ENCODE data around the gene N4BP2.
"Not testable (repeated sequence)": the region's sequence is repeated elsewhere in the genome, so short reads cannot be mapped to it uniquely, and the experiment has no call there.

Gene N4BP2

DNA sequence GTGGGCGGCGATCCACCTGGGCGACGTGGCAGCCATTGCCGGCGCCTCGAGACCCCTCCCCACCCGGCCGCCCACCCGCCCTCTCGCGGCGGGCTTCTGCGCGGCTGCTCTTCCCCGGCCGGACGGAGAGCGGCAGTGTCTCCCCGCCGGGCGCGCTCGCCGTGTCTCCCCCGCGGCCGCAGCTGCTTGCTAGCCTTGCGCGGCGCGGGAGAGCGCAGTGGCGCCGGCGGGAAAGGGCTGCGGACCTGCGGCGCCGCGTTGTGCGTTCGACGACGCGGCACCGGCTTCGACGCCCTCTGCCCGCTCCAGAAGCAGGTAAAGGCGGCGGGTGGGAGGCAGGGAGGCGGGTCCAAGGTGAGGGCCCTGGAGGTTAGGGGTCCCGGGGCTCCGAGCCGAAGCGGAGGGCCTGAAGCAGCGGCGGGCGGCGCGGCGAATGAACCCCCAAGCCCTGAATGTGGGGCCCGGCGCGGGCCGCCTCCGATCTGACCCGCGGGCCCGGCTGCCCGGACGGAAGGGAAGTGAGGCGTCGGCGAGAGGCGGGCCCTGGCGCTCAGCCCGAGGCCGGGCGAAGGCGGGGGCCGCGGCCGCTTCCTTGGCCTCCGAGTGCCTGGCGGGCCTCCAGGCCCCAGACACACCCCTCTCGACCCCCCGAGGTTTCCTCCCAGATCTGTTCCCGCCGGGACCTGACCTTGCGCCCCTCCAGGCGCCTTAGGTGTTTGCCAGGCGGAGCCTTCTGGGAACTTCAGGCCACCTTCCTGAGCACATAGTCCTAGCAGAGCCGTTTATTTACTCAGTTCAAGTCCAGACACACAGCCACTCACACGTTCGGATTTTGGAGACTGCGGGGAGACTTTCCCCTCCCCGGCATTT, at the start of gene N4BP2:
N4BP2 (plus strand) TSS at position 135 of the 870 bp plus-strand sequence. CDS start 40,491 bp downstream, outside the sequence.
- DNase-seq = peak; percentile 49 to 77

GRCh38 chr4:40016007-40016406, 40.6 kb upstream of the N4BP2 start:
- DNase-seq = no peak

DNA sequence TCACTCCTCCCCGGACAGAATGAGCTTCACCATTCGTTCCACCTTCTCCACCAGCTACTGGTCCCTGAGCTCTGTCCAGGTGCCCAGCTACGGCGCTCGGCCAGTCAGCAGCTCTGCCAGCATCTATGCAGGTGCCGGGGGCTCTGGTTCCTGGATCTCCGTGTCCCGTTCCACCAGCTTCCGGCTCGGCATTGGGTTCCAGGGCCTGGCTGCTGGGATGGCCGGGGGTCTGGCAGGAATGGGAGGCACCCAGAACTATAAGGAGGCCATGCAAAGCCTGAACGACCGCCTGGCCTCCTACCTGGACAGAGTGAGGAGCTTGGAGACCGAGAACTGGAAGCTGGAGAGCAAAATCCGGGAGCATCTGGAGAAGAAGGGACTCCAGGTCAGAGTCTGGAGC, 36.4 kb upstream of the N4BP2 start:
- no peak for DNase-seq

DNA sequence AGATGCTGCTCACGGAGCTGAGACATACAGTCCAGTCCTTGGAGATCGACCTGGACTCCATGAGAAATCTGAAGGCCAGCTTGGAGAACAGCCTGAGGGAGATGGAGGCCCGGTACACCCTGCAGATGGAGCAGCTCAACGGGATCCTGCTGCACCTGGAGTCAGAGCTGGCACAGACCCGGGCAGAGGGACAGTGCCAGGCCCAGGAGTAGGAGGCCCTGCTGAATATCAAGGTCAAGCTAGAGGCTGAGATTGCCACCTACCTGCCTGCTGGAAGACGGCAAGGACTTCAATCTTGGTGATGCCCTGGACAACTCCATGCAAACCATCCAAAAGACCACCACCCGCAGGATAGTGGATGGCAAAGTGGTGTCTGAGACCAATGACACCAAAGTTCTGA, 35.5 kb upstream of the N4BP2 start:
- DNase-seq = not testable (repeated sequence)

DNA sequence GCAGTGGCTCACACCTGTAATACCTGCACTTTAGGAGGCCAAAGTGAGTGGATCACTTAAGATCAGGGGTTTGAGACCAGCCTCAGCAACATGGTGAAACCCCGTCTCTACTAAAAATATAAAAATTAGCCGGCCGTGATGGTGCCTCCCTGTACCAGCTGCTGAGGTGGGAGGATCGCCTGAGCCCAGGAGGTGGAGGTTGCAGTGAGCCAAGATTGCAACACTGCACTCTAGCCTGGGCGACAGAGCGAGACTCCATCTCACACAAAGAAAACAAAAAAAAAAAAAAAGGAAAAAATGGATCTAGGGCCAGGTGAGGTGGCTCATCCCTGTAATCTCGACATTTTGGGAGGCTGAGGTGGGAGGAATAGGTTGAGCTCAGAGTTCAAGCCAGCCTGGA, 32.6 kb upstream of the N4BP2 start:
- DNase-seq = not testable (repeated sequence)

DNA sequence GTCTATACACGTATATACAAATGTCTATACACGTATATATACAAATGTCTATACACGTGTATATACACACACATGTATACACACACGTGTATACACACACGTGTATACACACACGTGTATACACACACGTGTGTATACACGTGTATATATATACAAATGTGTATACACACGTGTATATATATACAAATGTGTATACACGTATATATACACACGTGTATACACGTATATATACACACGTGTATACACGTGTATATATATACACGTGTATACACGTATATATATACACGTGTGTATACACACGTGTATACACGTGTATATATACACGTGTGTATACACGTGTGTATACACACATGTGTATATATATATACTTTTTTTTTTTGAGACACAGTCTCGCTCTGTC, 23.9 kb upstream of the N4BP2 start:
- DNase-seq = no peak

GRCh38 chr4:40033613-40034012, 23.0 kb upstream of the N4BP2 start:
- DNase-seq = no peak

- DNase-seq = no peak
Measured at GRCh38 chr4:40038977-40039376, 17.7 kb upstream of the N4BP2 start.

DNA sequence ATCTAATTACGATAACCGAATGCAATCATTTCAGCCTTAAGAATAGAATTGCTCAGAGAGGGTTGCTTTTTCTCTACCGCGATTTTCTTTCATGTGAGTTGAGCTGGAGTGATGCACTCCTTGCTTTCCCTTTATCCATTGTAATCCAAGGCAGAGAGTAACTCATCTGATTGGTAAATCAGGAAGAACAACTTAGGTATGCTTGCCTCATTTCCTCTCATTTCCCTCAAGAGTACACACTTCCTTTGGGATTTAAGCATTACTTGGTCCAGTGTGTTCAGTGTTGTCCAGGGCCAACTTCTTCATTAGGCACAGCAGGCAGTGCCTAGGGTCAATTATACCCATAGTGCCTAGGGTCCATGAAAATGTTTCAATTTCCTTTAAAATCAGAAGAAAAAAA, 15.7 kb upstream of the N4BP2 start:
- no peak for DNase-seq

DNA sequence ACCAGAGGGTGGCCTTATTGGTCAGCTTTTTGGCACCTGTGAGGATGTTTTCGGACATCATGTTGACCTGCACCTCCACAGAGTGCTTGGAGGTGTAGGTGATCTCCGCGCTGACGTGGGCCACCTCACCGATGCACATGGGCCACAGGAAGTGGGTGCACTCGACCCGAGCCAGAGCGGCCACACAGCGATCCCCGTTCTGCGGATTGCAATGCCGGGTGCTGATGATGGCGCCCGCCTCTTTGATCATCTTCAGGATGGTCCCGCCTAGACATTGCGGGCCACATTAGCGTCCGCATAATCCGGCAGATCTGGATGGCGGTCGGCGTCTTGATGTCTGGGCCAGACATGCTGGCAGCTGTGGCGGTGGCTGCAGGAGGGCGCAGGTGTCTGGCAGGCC, 12.9 kb upstream of the N4BP2 start:
- DNase-seq = no peak

DNA sequence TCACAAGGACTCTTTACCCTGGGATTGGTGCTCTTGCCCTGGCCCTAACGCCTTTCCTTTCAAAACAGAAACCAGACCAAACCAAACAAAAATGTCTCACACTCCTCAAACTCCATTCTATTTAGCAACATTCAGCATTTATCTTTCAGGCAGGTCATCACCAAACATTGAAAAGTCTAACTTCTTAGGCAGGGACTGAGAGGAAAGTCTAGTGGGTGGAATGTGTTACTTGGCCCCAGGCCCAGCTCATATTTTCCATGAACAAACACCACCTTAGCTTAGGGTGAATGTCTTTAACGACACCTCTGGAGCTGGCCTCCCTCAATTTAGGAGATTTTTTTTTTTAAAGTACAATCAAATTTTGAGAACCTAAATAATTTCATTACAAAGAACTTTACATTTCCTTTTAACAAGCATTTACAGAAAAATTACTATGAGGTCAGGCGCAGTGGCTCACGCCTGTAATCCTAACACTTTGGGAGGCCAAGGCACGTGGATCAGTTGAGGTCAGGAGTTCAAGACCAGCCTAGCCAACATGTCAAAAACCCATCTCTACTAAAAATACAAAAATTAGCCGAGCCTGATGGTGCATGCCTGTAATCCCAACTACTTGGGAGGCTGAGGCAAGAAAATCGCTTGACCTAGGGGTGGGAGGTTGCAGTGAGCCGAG, 10.2 kb upstream of the N4BP2 start:
- DNase-seq = no peak

GRCh38 chr4:40053161-40053560, 3.5 kb upstream of the N4BP2 start:
- no peak for DNase-seq

GRCh38 chr4:40055511-40055862, 1.2 kb upstream of the N4BP2 start:
- DNase-seq = no peak

DNA sequence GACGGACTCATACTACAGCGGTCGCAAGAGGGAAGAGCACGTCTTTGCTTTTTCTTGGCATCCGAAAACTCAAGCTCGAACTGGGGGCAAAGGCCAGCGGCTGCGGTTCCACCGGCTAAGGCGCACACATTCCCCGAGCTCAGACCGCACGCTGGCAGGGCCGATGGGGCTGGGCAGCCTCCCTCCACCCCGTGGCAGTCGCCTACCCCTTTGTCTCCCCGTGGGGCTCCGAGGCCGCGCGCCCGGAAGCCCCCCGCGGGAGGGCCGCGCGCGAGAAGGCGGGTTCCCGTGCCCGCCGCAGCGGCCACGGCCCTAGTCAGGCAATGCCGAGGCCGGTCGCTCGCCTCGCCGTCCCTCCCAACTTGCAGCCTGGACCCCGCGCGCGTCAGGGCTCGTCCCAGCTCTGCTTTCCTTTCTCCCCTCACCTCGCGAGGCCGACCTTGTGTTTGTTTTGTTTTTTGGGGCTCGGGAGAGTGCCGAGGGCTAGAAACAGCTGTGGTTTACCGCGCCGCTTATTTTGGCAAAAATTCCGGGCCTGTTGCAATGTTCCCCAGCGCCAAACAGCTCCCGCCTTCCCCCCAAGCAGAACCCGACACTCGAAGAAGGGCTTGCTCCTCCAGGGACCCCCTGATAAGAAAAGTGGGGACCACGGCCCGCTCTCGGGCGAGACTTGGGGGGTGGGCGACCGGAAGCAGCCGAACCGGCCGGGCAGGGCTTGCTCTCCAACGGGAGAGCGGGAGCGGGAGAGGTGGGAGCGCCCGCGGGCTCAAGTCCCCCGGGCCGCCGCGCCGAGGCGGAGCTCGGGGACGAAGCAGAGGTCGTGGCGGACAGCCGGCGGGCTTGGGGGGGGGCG, 561 bp upstream of the N4BP2 start:
- peak; percentile 8 to 12 for DNase-seq

GRCh38 chr4:40057586-40058091, 989 bp downstream of the N4BP2 start:
- peak; percentile 28 to 29 for DNase-seq

DNA sequence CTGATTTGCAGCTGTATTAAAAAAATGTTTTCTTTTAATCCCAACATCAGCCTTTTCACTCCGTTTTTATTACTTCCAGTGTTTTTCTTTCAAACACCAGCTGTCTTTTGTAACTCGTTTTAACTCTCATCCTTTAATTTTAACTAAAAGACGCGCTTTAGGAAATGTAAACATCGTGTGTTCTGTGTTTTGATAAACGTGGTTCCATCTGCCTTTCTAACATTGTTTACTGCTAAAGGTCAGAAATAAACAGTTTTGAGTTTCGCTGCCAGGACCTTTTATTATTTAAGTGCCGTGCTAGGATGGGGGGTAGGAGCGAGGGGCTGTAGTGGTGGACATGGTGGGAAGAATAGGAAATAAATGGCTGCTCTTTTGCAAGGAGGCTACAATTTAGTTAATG, 1.5 kb downstream of the N4BP2 start:
- no peak for DNase-seq

- DNase-seq = no peak
Measured at GRCh38 chr4:40058854-40059253, 2.2 kb downstream of the N4BP2 start.

DNA sequence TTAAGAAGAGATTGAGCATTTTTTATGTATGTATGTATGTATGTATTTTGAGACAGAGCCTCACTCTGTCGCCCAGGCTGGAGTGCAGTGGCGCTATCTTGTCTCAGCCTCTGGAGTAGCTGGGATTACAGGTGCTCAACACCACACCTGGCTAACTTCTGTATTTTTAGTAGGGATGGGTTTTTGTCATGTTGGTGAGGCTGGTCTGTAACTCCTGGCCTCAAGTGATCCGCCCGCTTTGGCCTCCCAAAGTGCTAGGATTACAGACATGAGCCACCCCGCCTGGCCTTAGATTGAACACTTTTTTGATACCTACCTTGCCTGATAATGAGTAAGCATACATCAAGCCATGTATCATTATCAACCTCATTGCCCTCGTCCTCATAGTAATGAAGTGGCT, 2.7 kb downstream of the N4BP2 start:
- no peak for DNase-seq

- DNase-seq = no peak
Measured at GRCh38 chr4:40065010-40065409, 8.4 kb downstream of the N4BP2 start.

DNA sequence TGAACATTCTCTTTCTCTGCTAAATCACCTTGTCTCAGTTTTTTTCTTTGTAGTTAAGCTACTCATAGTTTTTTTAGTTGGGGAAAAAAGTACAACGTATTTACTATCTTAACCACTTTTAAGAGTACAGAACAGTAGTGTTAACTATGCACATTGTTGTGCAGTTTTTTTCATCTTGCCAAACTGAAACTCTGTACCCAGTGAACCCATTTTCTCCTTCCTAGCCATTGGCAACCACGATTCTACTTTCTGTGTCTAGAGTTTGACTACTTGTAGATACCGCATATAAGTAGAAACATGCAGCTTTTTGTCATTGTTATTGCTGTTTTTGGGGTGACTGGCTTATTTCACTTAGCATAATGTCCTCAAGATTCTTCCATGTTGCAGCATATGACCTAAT, 10.0 kb downstream of the N4BP2 start:
- DNase-seq = no peak

GRCh38 chr4:40070387-40070786, 13.7 kb downstream of the N4BP2 start:
- DNase-seq = no peak

- DNase-seq = no peak
Measured at GRCh38 chr4:40086421-40086820, 29.8 kb downstream of the N4BP2 start.

DNA sequence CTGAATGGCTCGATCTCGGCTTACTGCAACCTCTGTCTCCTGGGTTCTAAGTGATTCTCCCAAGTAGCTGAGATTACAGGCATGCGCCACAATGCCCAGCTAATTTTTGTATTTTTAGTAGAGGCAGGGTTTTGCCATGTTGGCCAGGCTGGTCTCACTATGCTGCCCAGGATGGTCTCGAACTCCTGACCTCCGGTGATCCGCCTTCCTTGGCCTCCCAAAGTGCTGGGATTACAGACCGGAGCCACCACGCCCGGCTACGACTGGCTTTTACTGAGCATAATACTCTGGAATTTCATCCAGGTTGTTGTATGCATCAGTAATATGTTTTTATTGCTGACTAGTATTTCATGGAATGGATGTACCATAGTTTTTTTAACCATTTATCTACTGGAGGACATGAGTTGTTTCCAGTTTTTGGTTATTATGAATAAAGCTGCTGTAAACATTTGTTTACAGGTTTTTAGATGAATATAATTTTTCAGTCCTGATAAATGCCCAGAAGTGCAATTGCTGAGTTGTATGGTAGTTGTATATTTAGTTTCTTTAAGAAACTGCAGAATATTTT, 31.2 kb downstream of the N4BP2 start:
- DNase-seq = no peak

All from NCI-H1930 (cell line).